ENCODE measurements around the gene ANKRD34A. TPM values are rescaled to one million over a fixed set of nuclear protein-coding genes. Genes with fewer than 3 reads are reported as not detected.

Gene ANKRD34A
- total and polyA plus RNA-seq, 2 of the 13 experiments (the other 11 are each of a cell fraction or from before 2014, with no cell fraction given): 0.05 to 0.07 TPM

- 0 out of 2 replicates have a peak, but pooled peaks have one; percentile 5 for TF ChIP-seq ZSCAN31 (CRISPR knock-in tag; IDR thresholded peaks at IDR 0.05; ENCODE audit: low read depth)
- peak; percentile 38; the same call in 1 of the 2 replicates for TF ChIP-seq MED1 (CRISPR knock-in tag; IDR thresholded peaks at IDR 0.05)
- no peak for TF ChIP-seq ZNF552 (CRISPR knock-in tag; IDR thresholded peaks at IDR 0.05; ENCODE audit: borderline replicate concordance)
- TF ChIP-seq ZNF7 (CRISPR knock-in tag; IDR thresholded peaks at IDR 0.05): peak; percentile 95
- no peak for TF ChIP-seq MBD4 (IDR thresholded peaks at IDR 0.05; ENCODE audit: borderline replicate concordance, low read length)
- no peak for TF ChIP-seq CBX1 (IDR thresholded peaks at IDR 0.05; ENCODE audit: low read depth)
- TF ChIP-seq TEAD3 (CRISPR knock-in tag; optimal IDR thresholded peaks at IDR 0.05; ENCODE audit: borderline replicate concordance): peak; percentile 39
- TF ChIP-seq ATF4 (CRISPR knock-in tag; IDR thresholded peaks at IDR 0.05): peak in 1 of 2 experiments; percentile 43; a peak in 1 of 4 replicates
- TF ChIP-seq ZNF770 (CRISPR knock-in tag; IDR thresholded peaks at IDR 0.05): peak; percentile 61
- no peak for TF ChIP-seq HNF1B (CRISPR knock-in tag; IDR thresholded peaks at IDR 0.05)
- no peak for TF ChIP-seq SRSF9 (IDR thresholded peaks at IDR 0.05; ENCODE audit: borderline replicate concordance, insufficient read depth, low read depth, low read length, poor library complexity, severe bottlenecking)
- TF ChIP-seq KDM6A (CRISPR knock-in tag; IDR thresholded peaks at IDR 0.05; ENCODE audit: low read depth): no peak
- TF ChIP-seq ZNF644 (CRISPR knock-in tag; IDR thresholded peaks at IDR 0.05; ENCODE audit: low read depth): 0 out of 2 replicates have a peak, but pooled peaks have one; percentile 33
- TF ChIP-seq ZNF776 (CRISPR knock-in tag; IDR thresholded peaks at IDR 0.05): no peak
- 0 out of 2 replicates have a peak, but pooled peaks have one; percentile 21 for TF ChIP-seq ZFY (CRISPR knock-in tag; IDR thresholded peaks at IDR 0.05)
- TF ChIP-seq NRL (CRISPR knock-in tag; IDR thresholded peaks at IDR 0.05; ENCODE audit: borderline replicate concordance): no peak
- no peak for TF ChIP-seq HMGA1 (CRISPR knock-in tag; conservative IDR thresholded peaks at IDR 0.05)
- no peak for TF ChIP-seq FUBP1 (CRISPR knock-in tag; IDR thresholded peaks at IDR 0.05; ENCODE audit: borderline replicate concordance)
- TF ChIP-seq ZNF460 (CRISPR knock-in tag; IDR thresholded peaks at IDR 0.05; ENCODE audit: borderline replicate concordance): peak; percentile 35; the same call in 1 of the 2 replicates
- no peak for TF ChIP-seq ZNF414 (CRISPR knock-in tag; IDR thresholded peaks at IDR 0.05)
- TF ChIP-seq RARA (CRISPR knock-in tag; IDR thresholded peaks at IDR 0.05): peak; percentile 41; the same call in 1 of the 2 replicates
- no peak for TF ChIP-seq ZNF784 (CRISPR knock-in tag; IDR thresholded peaks at IDR 0.05; ENCODE audit: borderline replicate concordance)
These were observed 26.0 kb upstream of the ANKRD34A start (continued) for GRCh38 chr1:145990249-145990855.
